ENCODE data around the gene NCS1.

Gene NCS1

DNA sequence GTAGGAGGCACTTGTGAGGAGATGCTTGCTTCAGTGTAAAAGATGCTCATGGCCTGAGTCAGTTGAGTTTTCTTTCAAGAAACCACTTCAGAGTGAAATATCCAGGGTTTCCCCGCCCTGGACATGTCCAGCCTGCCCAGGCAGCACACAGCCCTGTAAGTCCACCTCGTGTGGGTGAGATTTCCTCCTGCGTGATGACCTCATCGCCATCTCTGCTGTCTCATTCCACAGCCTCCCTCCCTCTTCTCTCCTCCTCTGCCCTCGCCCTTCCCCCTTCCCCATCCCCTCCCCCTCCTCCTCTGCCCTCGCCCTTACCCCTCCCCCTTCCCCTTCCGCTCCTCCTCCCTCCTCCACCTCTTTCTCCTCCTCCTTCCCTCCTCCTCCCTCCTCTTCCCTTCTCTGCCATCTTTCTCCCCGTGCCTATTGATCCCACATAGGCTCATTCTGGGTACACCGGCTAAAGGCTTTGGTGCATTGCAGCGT, 34.0 kb upstream of the NCS1 start:
- TF ChIP-seq EGR1 (IDR thresholded peaks at IDR 0.05) (no peak), NFIC (IDR thresholded peaks at IDR 0.05) (no peak), TCF12 (IDR thresholded peaks at IDR 0.05; ENCODE audit: low read depth) (no peak), YY1 (IDR thresholded peaks at IDR 0.05; ENCODE audit: low read depth) (no peak), ZBTB7A (IDR thresholded peaks at IDR 0.05; ENCODE audit: low read depth) (no peak), TEAD4 (IDR thresholded peaks at IDR 0.05) (no peak), EP300 (IDR thresholded peaks at IDR 0.05; ENCODE audit: borderline replicate concordance) (no peak), FOXM1 (IDR thresholded peaks at IDR 0.05; ENCODE audit: borderline replicate concordance, low read depth) (no peak), RAD21 (IDR thresholded peaks at IDR 0.05; ENCODE audit: low read depth) (no peak), CREB1 (IDR thresholded peaks at IDR 0.05; ENCODE audit: low read depth) (no peak), CEBPB (IDR thresholded peaks at IDR 0.05) (no peak), TAF1 (IDR thresholded peaks at IDR 0.05; ENCODE audit: low read depth) (no peak)
- TF ChIP-seq, protein P1, sequence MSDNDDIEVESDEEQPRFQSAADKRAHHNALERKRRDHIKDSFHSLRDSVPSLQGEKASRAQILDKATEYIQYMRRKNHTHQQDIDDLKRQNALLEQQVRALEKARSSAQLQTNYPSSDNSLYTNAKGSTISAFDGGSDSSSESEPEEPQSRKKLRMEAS (IDR thresholded peaks at IDR 0.05): no peak
- TF ChIP-seq, protein P2, sequence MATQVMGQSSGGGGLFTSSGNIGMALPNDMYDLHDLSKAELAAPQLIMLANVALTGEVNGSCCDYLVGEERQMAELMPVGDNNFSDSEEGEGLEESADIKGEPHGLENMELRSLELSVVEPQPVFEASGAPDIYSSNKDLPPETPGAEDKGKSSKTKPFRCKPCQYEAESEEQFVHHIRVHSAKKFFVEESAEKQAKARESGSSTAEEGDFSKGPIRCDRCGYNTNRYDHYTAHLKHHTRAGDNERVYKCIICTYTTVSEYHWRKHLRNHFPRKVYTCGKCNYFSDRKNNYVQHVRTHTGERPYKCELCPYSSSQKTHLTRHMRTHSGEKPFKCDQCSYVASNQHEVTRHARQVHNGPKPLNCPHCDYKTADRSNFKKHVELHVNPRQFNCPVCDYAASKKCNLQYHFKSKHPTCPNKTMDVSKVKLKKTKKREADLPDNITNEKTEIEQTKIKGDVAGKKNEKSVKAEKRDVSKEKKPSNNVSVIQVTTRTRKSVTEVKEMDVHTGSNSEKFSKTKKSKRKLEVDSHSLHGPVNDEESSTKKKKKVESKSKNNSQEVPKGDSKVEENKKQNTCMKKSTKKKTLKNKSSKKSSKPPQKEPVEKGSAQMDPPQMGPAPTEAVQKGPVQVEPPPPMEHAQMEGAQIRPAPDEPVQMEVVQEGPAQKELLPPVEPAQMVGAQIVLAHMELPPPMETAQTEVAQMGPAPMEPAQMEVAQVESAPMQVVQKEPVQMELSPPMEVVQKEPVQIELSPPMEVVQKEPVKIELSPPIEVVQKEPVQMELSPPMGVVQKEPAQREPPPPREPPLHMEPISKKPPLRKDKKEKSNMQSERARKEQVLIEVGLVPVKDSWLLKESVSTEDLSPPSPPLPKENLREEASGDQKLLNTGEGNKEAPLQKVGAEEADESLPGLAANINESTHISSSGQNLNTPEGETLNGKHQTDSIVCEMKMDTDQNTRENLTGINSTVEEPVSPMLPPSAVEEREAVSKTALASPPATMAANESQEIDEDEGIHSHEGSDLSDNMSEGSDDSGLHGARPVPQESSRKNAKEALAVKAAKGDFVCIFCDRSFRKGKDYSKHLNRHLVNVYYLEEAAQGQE (IDR thresholded peaks at IDR 0.05; ENCODE audit: low read depth): no peak
- TF ChIP-seq, protein P3, sequence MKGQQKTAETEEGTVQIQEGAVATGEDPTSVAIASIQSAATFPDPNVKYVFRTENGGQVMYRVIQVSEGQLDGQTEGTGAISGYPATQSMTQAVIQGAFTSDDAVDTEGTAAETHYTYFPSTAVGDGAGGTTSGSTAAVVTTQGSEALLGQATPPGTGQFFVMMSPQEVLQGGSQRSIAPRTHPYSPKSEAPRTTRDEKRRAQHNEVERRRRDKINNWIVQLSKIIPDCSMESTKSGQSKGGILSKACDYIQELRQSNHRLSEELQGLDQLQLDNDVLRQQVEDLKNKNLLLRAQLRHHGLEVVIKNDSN (IDR thresholded peaks at IDR 0.05): no peak

DNA sequence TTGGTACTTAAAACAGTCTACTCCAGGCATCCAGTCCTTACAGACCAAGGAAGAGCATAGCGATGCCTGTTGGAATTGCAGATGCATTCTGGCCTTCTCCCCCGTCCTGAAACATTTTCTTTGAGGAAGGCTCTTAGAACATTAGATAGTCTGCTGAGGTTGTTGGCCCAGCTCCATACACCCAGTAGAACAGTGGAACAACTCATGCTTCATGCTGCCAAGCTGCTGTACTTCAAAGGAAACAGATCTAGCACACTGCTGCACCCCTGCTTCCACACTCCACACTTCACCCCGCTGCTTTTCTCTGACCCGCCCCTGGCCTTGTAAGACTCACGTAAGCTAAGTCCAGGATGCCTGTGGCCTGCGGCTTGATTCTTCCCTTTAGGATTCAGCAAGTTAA, 33.4 kb upstream of the NCS1 start:
- TF ChIP-seq NFIC (IDR thresholded peaks at IDR 0.05): 0 out of 2 replicates have a peak, but pooled peaks have one; percentile 9
- TF ChIP-seq, protein P2 (IDR thresholded peaks at IDR 0.05; ENCODE audit: low read depth): no peak
- TF ChIP-seq TEAD4 (IDR thresholded peaks at IDR 0.05): no peak
- no peak for TF ChIP-seq FOXM1 (IDR thresholded peaks at IDR 0.05; ENCODE audit: borderline replicate concordance, low read depth)
- no peak for TF ChIP-seq CREB1 (IDR thresholded peaks at IDR 0.05; ENCODE audit: low read depth)
- no peak for TF ChIP-seq CEBPB (IDR thresholded peaks at IDR 0.05)
- TF ChIP-seq RAD21 (IDR thresholded peaks at IDR 0.05; ENCODE audit: low read depth): no peak

DNA sequence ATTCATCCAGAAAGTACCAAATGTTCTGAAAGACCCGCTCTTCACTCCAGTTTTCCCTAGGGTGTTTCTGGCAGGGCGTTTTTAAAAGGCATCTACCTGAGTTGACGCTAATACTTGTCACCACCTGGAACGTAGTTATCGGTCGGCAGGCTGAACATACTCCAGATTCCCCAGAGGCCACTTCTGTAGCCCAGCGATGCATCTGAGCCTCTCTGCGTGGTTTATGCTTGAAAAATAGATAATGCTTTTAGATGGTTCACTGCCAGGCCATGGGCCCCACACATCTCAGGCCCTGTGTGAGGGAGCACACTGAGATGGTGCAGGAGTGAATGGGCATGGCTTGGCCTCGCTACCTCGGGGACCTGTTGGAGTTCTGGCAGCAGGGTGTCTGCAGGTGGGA, 33.0 kb upstream of the NCS1 start:
- no peak for TF ChIP-seq CREB1 (IDR thresholded peaks at IDR 0.05; ENCODE audit: low read depth)
- TF ChIP-seq ZBTB7A (IDR thresholded peaks at IDR 0.05; ENCODE audit: low read depth): no peak
- TF ChIP-seq TEAD4 (IDR thresholded peaks at IDR 0.05): no peak
- TF ChIP-seq EGR1 (IDR thresholded peaks at IDR 0.05): no peak

DNA sequence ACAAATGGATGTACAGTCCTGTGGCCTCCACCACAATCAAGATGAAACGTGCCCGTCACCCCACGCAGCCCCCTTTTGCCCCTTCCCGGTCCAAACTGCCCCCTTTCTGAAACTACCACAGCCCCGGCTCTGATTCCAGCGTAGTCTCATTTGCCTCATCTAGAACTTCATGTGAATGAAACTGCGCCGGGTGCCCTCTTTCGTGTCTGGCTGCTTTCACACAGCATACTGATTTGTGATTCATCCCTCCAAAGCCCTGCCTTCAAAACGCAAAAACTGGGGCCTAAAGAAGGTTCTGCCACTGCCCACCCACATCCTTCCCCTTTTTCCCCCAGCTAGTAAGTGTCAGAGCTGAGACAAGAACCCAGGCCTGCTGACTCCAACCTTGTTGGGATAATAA, 31.5 kb upstream of the NCS1 start:
- no peak for TF ChIP-seq YY1 (IDR thresholded peaks at IDR 0.05; ENCODE audit: low read depth)

DNA sequence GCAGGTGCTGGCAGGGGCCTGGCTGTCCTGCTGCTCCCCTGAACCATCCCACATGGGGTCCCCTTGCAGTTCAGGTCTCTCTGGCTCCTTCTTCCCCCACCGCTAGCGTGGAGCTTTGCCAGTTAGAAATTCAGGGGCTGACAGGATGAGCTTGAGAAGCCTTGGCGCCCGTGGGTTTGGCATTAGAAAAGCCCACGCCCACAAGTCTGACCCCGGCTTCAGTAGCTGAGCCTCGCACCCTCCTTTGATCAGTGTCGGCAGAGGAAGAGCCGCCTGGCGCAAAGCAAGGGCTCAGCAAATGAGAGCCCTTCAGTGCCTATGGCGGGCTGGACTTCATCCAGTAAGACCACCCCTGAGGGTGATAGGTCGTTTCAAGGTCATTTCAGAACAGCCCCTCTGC, 30.1 kb upstream of the NCS1 start:
- TF ChIP-seq, protein P2 (IDR thresholded peaks at IDR 0.05; ENCODE audit: low read depth): no peak
- no peak for TF ChIP-seq ZBTB7A (IDR thresholded peaks at IDR 0.05; ENCODE audit: low read depth)
- TF ChIP-seq TEAD4 (IDR thresholded peaks at IDR 0.05): no peak
- TF ChIP-seq NFIC (IDR thresholded peaks at IDR 0.05): no peak
- TF ChIP-seq RAD21 (IDR thresholded peaks at IDR 0.05; ENCODE audit: low read depth): no peak
- TF ChIP-seq, protein P1 (IDR thresholded peaks at IDR 0.05): no peak
- no peak for TF ChIP-seq CREB1 (IDR thresholded peaks at IDR 0.05; ENCODE audit: low read depth)
- no peak for TF ChIP-seq CEBPB (IDR thresholded peaks at IDR 0.05)
- no peak for TF ChIP-seq TAF1 (IDR thresholded peaks at IDR 0.05; ENCODE audit: low read depth)

DNA sequence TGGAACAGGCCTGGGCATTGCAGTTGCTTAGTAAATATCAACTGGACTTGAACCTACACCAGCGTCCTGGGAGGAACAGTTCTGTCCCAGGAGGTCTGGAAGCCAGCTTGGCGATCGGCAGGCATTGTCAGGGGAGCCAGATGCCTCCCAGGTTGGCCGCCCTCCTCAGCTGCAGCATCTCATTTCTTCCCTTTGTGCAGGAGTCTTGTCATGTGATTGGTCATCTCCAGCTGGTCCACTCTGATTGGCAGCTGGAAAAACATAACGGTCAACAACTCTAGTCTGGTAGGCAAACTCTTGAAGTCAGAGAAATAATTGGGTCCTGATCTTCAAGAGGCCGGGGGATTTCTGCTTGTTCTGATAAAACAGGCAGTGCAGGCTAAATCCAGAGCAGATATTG, 29.6 kb upstream of the NCS1 start:
- TF ChIP-seq, protein P1 (IDR thresholded peaks at IDR 0.05): no peak
- TF ChIP-seq TCF12 (IDR thresholded peaks at IDR 0.05; ENCODE audit: low read depth) (no peak), ZBTB7A (IDR thresholded peaks at IDR 0.05; ENCODE audit: low read depth) (no peak), EGR1 (IDR thresholded peaks at IDR 0.05) (no peak), CREB1 (IDR thresholded peaks at IDR 0.05; ENCODE audit: low read depth) (no peak)

Measured in Ishikawa (cell line).